ENCODE results near the gene P2RX3.

- no peak for TF ChIP-seq NFIC (IDR thresholded peaks at IDR 0.05)
- no peak for TF ChIP-seq EGR1 (IDR thresholded peaks at IDR 0.05)
- no peak for TF ChIP-seq EP300 (IDR thresholded peaks at IDR 0.05; ENCODE audit: borderline replicate concordance)
- no peak for TF ChIP-seq MAX (IDR thresholded peaks at IDR 0.05)
- TF ChIP-seq, protein P1, sequence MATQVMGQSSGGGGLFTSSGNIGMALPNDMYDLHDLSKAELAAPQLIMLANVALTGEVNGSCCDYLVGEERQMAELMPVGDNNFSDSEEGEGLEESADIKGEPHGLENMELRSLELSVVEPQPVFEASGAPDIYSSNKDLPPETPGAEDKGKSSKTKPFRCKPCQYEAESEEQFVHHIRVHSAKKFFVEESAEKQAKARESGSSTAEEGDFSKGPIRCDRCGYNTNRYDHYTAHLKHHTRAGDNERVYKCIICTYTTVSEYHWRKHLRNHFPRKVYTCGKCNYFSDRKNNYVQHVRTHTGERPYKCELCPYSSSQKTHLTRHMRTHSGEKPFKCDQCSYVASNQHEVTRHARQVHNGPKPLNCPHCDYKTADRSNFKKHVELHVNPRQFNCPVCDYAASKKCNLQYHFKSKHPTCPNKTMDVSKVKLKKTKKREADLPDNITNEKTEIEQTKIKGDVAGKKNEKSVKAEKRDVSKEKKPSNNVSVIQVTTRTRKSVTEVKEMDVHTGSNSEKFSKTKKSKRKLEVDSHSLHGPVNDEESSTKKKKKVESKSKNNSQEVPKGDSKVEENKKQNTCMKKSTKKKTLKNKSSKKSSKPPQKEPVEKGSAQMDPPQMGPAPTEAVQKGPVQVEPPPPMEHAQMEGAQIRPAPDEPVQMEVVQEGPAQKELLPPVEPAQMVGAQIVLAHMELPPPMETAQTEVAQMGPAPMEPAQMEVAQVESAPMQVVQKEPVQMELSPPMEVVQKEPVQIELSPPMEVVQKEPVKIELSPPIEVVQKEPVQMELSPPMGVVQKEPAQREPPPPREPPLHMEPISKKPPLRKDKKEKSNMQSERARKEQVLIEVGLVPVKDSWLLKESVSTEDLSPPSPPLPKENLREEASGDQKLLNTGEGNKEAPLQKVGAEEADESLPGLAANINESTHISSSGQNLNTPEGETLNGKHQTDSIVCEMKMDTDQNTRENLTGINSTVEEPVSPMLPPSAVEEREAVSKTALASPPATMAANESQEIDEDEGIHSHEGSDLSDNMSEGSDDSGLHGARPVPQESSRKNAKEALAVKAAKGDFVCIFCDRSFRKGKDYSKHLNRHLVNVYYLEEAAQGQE (IDR thresholded peaks at IDR 0.05; ENCODE audit: low read depth) = no peak
- no peak for TF ChIP-seq TAF1 (IDR thresholded peaks at IDR 0.05; ENCODE audit: low read depth)
- no peak for TF ChIP-seq CEBPB (IDR thresholded peaks at IDR 0.05)
- TF ChIP-seq YY1 (IDR thresholded peaks at IDR 0.05; ENCODE audit: low read depth) = no peak
Measured at GRCh38 chr11:57331720-57332119, 6.4 kb upstream of the P2RX3 start.
